Mesenchymal stem cell (in vitro differentiated cells and primary cell): ENCODE results near the gene PTPRG.

ENCODE experiments used
- DNase-seq: peaks from one replicate; pipeline ENCODE4 v3.0.0-alpha.2; 2013
- H2AFZ ChIP-seq: one replicate; pipeline ENCODE4 v1.6.1; 2013; ENCODE audit warnings: low read depth, mild to moderate bottlenecking, control low read depth, inconsistent platforms, low read length, moderate library complexity
- H2AK5ac ChIP-seq: 2 replicates; pipeline ENCODE4 v1.6.1; 2013; ENCODE audit warnings: low read length, moderate library complexity, mild to moderate bottlenecking, inconsistent platforms; ENCODE audit not compliant: severe bottlenecking
- H2BK120ac ChIP-seq: one replicate; pipeline ENCODE4 v1.6.1; 2013; ENCODE audit warnings: low read depth, mild to moderate bottlenecking, inconsistent platforms, low read length, moderate library complexity
- H2BK12ac ChIP-seq, 2 experiments: one replicate each; pipeline ENCODE4 v1.6.1; 2013; ENCODE audit warnings: inconsistent platforms in 2 of 2, low read length in 2 of 2, mild to moderate bottlenecking in 2 of 2, moderate library complexity in 2 of 2, control low read depth in 1 of 2
- H2BK15ac ChIP-seq: one replicate; pipeline ENCODE4 v1.6.1; 2013; ENCODE audit warnings: mild to moderate bottlenecking, low read depth, inconsistent platforms; ENCODE audit not compliant: poor library complexity, severe bottlenecking
- H2BK5ac ChIP-seq: 2 replicates; pipeline ENCODE4 v1.6.1; 2013; ENCODE audit warnings: low read depth, mild to moderate bottlenecking, low read length, control low read depth, inconsistent platforms; ENCODE audit not compliant: poor library complexity, severe bottlenecking
- H3K14ac ChIP-seq, 2 experiments: one replicate each; pipeline ENCODE4 v1.6.1; 2013; ENCODE audit warnings: inconsistent platforms in 2 of 2, low read length in 2 of 2, control low read depth in 1 of 2, mild to moderate bottlenecking in 1 of 2, moderate library complexity in 1 of 2
- H3K18ac ChIP-seq, 2 experiments: one replicate each; pipeline ENCODE4 v1.6.1; 2013; ENCODE audit warnings: inconsistent platforms in 2 of 2, low read length in 2 of 2, control low read depth in 1 of 2, low read depth in 1 of 2, mild to moderate bottlenecking in 1 of 2
- H3K23ac ChIP-seq, 2 experiments: one replicate each; pipeline ENCODE4 v1.6.1; 2013; ENCODE audit warnings: inconsistent platforms in 2 of 2, low read length in 2 of 2, mild to moderate bottlenecking in 2 of 2, moderate library complexity in 2 of 2, control low read depth in 1 of 2
- H3K27ac ChIP-seq: 2 replicates; pipeline ENCODE4 v1.5.1; 2013; ENCODE audit warnings: mild to moderate bottlenecking, moderate library complexity, low read length, control low read depth, inconsistent platforms; ENCODE audit not compliant: poor library complexity, severe bottlenecking
- H3K27me3 ChIP-seq, 2 experiments: 2 replicates each; pipeline versions ENCODE4 v1.6.1 to v1.7.0; 2013; ENCODE audit warnings: low read length in 2 of 2, mild to moderate bottlenecking in 2 of 2, moderate library complexity in 2 of 2, control low read depth in 1 of 2, inconsistent platforms in 1 of 2; ENCODE audit not compliant: control insufficient read depth in 1 of 2, insufficient read depth in 1 of 2
- H3K36me3 ChIP-seq, 2 experiments: 2 replicates each; pipeline versions ENCODE4 v1.6.1 to v1.7.0; 2013; ENCODE audit warnings: low read length in 2 of 2, control low read depth in 1 of 2, inconsistent platforms in 1 of 2, low read depth in 1 of 2, mild to moderate bottlenecking in 1 of 2; ENCODE audit not compliant: insufficient read depth in 2 of 2, control insufficient read depth in 1 of 2
- H3K4ac ChIP-seq, 2 experiments: one replicate each; pipeline ENCODE4 v1.6.1; 2013; ENCODE audit warnings: inconsistent platforms in 2 of 2, low read length in 2 of 2, mild to moderate bottlenecking in 2 of 2, moderate library complexity in 2 of 2, control low read depth in 1 of 2, low read depth in 1 of 2
- H3K4me1 ChIP-seq: 2 replicates; pipeline ENCODE4 v1.6.1; 2013; ENCODE audit warnings: low read depth, low read length, control low read depth; ENCODE audit not compliant: control insufficient read depth, insufficient read depth
- H3K4me2 ChIP-seq: 2 replicates; pipeline ENCODE4 v1.6.1; 2013; ENCODE audit warnings: low read length, mild to moderate bottlenecking, inconsistent platforms; ENCODE audit not compliant: poor library complexity, severe bottlenecking
- H3K4me3 ChIP-seq, 2 experiments: 2 replicates each; pipeline versions ENCODE4 v1.5.1 to v1.7.0; 2013; ENCODE audit warnings: low read length in 2 of 2, mild to moderate bottlenecking in 2 of 2, control low read depth in 1 of 2, low read depth in 1 of 2; ENCODE audit not compliant: insufficient read depth in 1 of 2
- H3K79me1 ChIP-seq: replicated peaks from 2 replicates; pipeline ENCODE4 v1.6.1; 2013; ENCODE audit warnings: mild to moderate bottlenecking, control low read depth, low read length, inconsistent platforms; ENCODE audit not compliant: poor library complexity, severe bottlenecking
- H3K9ac ChIP-seq: 2 replicates; pipeline ENCODE4 v1.7.0; 2013; ENCODE audit warnings: mild to moderate bottlenecking, low read length, moderate library complexity
- H3K9me3 ChIP-seq: 2 replicates; pipeline ENCODE4 v1.7.0; 2013; ENCODE audit warnings: mild to moderate bottlenecking, low read length; ENCODE audit not compliant: control insufficient read depth
- H4K8ac ChIP-seq: one replicate; pipeline ENCODE4 v1.6.1; 2013; ENCODE audit warnings: inconsistent platforms, mild to moderate bottlenecking, low read length, moderate library complexity
- H4K91ac ChIP-seq: one replicate; pipeline ENCODE4 v1.6.1; 2013; ENCODE audit warnings: mild to moderate bottlenecking, low read length, inconsistent platforms
- WGBS: methylation state at CpG from one replicate; pipeline ENCODE4 v1.1.7; 2013; ENCODE audit warnings: mixed read lengths; 5-methylcytosine and 5-hydroxymethylcytosine counted together

PTPRG gene

GRCh38 chr3:61808999-61809398 is 247.6 kb downstream of the PTPRG start:
- H2AFZ ChIP-seq: no peak overlapping the region
- H2BK120ac ChIP-seq: no peak overlapping the region
- H3K4me2 ChIP-seq: no peak overlapping the region
- no peaks in the 10 kb centered on the region for H3K36me3 ChIP-seq
- H3K14ac ChIP-seq: no peak overlapping the region
- no peak overlapping the region for H2BK12ac ChIP-seq
- H2BK5ac ChIP-seq: no peak overlapping the region
- H3K23ac ChIP-seq: no peak overlapping the region
- H3K4me3 ChIP-seq: peak overlapping the region in 1 of 2 experiments; percentile 4
- no peak for DNase-seq
- H3K4ac ChIP-seq: no peak overlapping the region
- no CpG with 5 or more reads among the region's 1 CpG for WGBS
- no peak overlapping the region for H2AK5ac ChIP-seq
- peaks cover 25% of the 10 kb centered on the region for H3K79me1 ChIP-seq
- no peak overlapping the region for H3K27ac ChIP-seq
- no peaks in the 10 kb centered on the region for H3K9me3 ChIP-seq
- no peaks in the 10 kb centered on the region for H3K4me1 ChIP-seq
- no peak overlapping the region for H4K8ac ChIP-seq
- no peak overlapping the region for H3K18ac ChIP-seq
- H3K27me3 ChIP-seq: no peaks in the 10 kb centered on the region
- H4K91ac ChIP-seq: no peak overlapping the region
- H2BK15ac ChIP-seq: no peak overlapping the region
- peak overlapping the region; percentile 76 for H3K9ac ChIP-seq

DNA sequence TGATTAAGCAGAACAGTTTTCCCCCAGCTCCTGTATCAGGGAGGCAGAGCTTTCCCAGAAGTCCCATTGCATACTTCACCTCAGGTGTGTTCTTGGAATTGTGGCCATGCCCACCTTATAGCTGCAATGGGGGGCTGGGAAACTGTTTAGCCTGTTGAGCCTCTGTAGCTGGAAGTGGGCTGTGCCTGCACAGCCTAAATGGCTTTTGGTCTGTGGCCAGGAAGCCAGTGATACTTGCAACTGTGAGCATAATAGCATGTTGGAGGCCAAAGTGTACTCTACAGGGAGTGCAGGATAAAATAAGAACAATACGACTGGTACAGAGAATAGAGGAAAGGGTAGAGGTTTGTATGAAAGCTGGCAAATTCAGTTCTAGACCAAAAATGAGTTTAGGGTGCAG is 248.5 kb downstream of the PTPRG start:
- H3K4me1 ChIP-seq: no peaks in the 10 kb centered on the region
- H2BK120ac ChIP-seq: no peak overlapping the region
- no peak overlapping the region for H2BK15ac ChIP-seq
- peaks cover 19% of the 10 kb centered on the region for H3K79me1 ChIP-seq
- H4K8ac ChIP-seq: no peak overlapping the region
- H3K18ac ChIP-seq: no peak overlapping the region
- no peak overlapping the region for H3K4ac ChIP-seq
- no peak overlapping the region for H2AFZ ChIP-seq
- H3K27me3 ChIP-seq: no peaks in the 10 kb centered on the region
- H3K9ac ChIP-seq: no peak overlapping the region
- no peak overlapping the region for H3K14ac ChIP-seq
- no peak overlapping the region for H2BK5ac ChIP-seq
- no peak for DNase-seq
- no peak overlapping the region for H2BK12ac ChIP-seq
- no peak overlapping the region for H4K91ac ChIP-seq
- H3K9me3 ChIP-seq: no peaks in the 10 kb centered on the region
- H3K4me2 ChIP-seq: no peak overlapping the region
- H3K23ac ChIP-seq: no peak overlapping the region
- H3K4me3 ChIP-seq: no peak overlapping the region
- H2AK5ac ChIP-seq: no peak overlapping the region
- H3K27ac ChIP-seq: no peak overlapping the region
- 84% methylated on average over 1 of the region's 1 CpG for WGBS
- H3K36me3 ChIP-seq: no peaks in the 10 kb centered on the region

DNA sequence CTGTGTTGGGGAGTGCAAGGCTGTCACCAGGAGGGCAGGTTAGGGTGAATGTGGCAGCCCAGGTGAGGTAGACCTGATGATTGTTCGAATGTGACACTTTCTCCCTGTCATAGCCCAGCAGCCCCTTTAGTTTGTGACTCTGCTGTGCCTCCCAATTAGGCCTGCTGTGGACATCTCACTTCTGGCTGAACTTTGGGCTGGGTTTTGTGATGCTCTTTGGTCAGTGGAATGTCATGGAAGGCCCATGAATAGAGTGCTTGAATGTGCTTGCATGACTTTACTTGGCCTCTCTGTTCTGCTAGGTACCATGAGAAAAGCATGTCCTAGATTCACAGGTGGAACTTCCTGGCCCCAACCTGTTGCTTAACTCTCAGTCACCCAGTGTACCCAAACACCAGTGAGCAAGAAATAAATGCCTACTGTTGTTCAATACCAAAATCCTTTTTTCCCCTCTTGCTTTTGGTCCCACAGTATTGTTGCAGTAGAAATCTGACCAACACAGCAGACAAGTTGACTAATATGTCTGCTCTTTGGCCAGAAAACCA is 249.7 kb downstream of the PTPRG start:
- H4K91ac ChIP-seq: no peak overlapping the region
- peaks cover 14% of the 10 kb centered on the region for H3K79me1 ChIP-seq
- H3K4ac ChIP-seq: no peak overlapping the region
- no peak overlapping the region for H3K4me3 ChIP-seq
- no peaks in the 10 kb centered on the region for H3K4me1 ChIP-seq
- H3K14ac ChIP-seq: no peak overlapping the region
- no peak overlapping the region for H3K4me2 ChIP-seq
- H2AK5ac ChIP-seq: no peak overlapping the region
- H3K36me3 ChIP-seq: no peaks in the 10 kb centered on the region
- WGBS: 78% methylated on average over 1 of the region's 1 CpG
- H3K9me3 ChIP-seq: no peaks in the 10 kb centered on the region
- H3K27me3 ChIP-seq: no peaks in the 10 kb centered on the region
- no peak overlapping the region for H3K23ac ChIP-seq
- no peak for DNase-seq
- H2BK120ac ChIP-seq: no peak overlapping the region
- H2AFZ ChIP-seq: no peak overlapping the region
- H3K18ac ChIP-seq: no peak overlapping the region
- H2BK15ac ChIP-seq: no peak overlapping the region
- no peak overlapping the region for H4K8ac ChIP-seq
- H2BK12ac ChIP-seq: no peak overlapping the region
- no peak overlapping the region for H3K9ac ChIP-seq
- H2BK5ac ChIP-seq: no peak overlapping the region
- H3K27ac ChIP-seq: no peak overlapping the region

GRCh38 chr3:61811652-61812051 is 250.3 kb downstream of the PTPRG start:
- Histone ChIP-seq H2AFZ (no peak overlapping the region), H3K4me1 (no peaks in the 10 kb centered on the region), H3K4me2 (no peak overlapping the region), H4K91ac (no peak overlapping the region), H2BK120ac (no peak overlapping the region), H3K27ac (no peak overlapping the region), H4K8ac (no peak overlapping the region), H3K9ac (no peak overlapping the region), H3K14ac (no peak overlapping the region), H3K4me3 (no peak overlapping the region), H2BK5ac (no peak overlapping the region), H2AK5ac (no peak overlapping the region), H3K4ac (no peak overlapping the region), H2BK15ac (no peak overlapping the region), H3K18ac (no peak overlapping the region), H3K79me1 (peaks cover 14% of the 10 kb centered on the region), H3K36me3 (no peaks in the 10 kb centered on the region), H3K23ac (no peak overlapping the region), H3K27me3 (no peaks in the 10 kb centered on the region), H3K9me3 (no peaks in the 10 kb centered on the region), H2BK12ac (no peak overlapping the region)
- WGBS: 100% methylated on average over 3 of the region's 3 CpGs
- DNase-seq: no peak
